GM23338 (cell line): ENCODE data around the gene DNAH17.

ENCODE experiments used
- CREB1 ChIP-seq: fragments of 250-450 bp; sonication (Bioruptor Pico); IDR thresholded peaks from 2 replicates; pipeline ENCODE4 v1.5.0; 2020; ENCODE audit warnings: low read depth, mild to moderate bottlenecking, moderate library complexity
- EZH2 ChIP-seq: fragments of 200-600 bp; sonication (generic); IDR thresholded peaks from one replicate; pipeline ENCODE4 v1.8.0; 2017; ENCODE audit warnings: antibody characterized with exemption, mild to moderate bottlenecking, low read depth; ENCODE audit not compliant: unreplicated experiment
- EZH2phosphoT487 ChIP-seq: fragments of 200-600 bp; sonication (generic); IDR thresholded peaks from one replicate; pipeline ENCODE4 v1.8.1; 2018; ENCODE audit warnings: antibody characterized with exemption; ENCODE audit not compliant: unreplicated experiment
- JUNB ChIP-seq: IDR thresholded peaks from one replicate; pipeline ENCODE4 v1.6.1; 2016; ENCODE audit warnings: antibody characterized with exemption; ENCODE audit not compliant: unreplicated experiment
- POLR2AphosphoS5 ChIP-seq: IDR thresholded peaks from 2 replicates; pipeline ENCODE4 v1.6.1; 2016; ENCODE audit warnings: antibody characterized with exemption, low read depth
- TF ChIP-seq, protein P1 (sequence below), 2 experiments: fragments of 200-600 bp in 1 of 2; sonication (generic) in 1 of 2; conservative IDR thresholded peaks; 2 replicates each; pipeline versions ENCODE4 v1.5.1 to v1.6.1; 2016 to 2017; ENCODE audit warnings: antibody characterized with exemption in 2 of 2, low read depth in 2 of 2, mild to moderate bottlenecking in 2 of 2, moderate library complexity in 1 of 2
- TF ChIP-seq, protein P2 (sequence below): IDR thresholded peaks from 2 replicates; pipeline ENCODE4 v1.6.1; 2016; ENCODE audit warnings: antibody characterized with exemption

DNA sequence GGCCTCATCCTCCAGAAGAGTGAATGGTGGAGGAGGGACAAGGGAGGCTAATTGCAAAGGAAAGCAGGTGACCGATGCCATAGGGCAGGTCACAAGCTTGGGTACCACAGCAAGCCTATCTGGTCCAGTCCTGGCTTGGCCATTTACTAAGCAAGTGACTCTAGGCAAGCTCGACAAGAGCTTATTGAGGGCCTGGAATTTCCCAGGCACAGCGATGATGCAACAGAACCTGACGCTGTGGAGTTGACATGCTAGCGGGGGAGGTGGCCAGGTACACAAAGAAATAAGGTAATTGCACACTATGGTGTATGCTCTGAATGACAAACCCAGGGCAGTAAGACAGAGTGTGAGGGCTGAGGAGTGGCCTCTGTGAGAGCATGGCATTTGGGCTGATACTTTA is 100.2 kb downstream of the DNAH17 start:
- TF ChIP-seq, protein P1, sequence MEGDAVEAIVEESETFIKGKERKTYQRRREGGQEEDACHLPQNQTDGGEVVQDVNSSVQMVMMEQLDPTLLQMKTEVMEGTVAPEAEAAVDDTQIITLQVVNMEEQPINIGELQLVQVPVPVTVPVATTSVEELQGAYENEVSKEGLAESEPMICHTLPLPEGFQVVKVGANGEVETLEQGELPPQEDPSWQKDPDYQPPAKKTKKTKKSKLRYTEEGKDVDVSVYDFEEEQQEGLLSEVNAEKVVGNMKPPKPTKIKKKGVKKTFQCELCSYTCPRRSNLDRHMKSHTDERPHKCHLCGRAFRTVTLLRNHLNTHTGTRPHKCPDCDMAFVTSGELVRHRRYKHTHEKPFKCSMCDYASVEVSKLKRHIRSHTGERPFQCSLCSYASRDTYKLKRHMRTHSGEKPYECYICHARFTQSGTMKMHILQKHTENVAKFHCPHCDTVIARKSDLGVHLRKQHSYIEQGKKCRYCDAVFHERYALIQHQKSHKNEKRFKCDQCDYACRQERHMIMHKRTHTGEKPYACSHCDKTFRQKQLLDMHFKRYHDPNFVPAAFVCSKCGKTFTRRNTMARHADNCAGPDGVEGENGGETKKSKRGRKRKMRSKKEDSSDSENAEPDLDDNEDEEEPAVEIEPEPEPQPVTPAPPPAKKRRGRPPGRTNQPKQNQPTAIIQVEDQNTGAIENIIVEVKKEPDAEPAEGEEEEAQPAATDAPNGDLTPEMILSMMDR (conservative IDR thresholded peaks at IDR 0.05; ENCODE audit: low read depth in 2 of 2) = no peak
- TF ChIP-seq EZH2phosphoT487 (no peak), POLR2AphosphoS5 (no peak), EZH2 (no peak), CREB1 (CRISPR knock-in tag) (no peak), JUNB (no peak)
- TF ChIP-seq, protein P2, sequence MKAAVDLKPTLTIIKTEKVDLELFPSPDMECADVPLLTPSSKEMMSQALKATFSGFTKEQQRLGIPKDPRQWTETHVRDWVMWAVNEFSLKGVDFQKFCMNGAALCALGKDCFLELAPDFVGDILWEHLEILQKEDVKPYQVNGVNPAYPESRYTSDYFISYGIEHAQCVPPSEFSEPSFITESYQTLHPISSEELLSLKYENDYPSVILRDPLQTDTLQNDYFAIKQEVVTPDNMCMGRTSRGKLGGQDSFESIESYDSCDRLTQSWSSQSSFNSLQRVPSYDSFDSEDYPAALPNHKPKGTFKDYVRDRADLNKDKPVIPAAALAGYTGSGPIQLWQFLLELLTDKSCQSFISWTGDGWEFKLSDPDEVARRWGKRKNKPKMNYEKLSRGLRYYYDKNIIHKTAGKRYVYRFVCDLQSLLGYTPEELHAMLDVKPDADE = no peak
